ENCODE data around the gene PCSK1N.

PCSK1N gene

GRCh38 chrX:48798318-48798717 is 37.1 kb downstream of the PCSK1N start:
- TF ChIP-seq CTCF (IDR thresholded peaks at IDR 0.05; ENCODE audit: extremely low read depth, insufficient read depth, missing control alignments) = no peak
- DNase-seq (ENCODE audit: low spot score) = no peak
- in situ Hi-C loops (cut with MboI; ENCODE audit: low pct_unique_long_range_greater_than_20kb, low sequenced_read_pairs, unreplicated experiment) = no loop called here

GRCh38 chrX:48794911-48795515 is 40.4 kb downstream of the PCSK1N start:
- in situ Hi-C loops (cut with MboI; ENCODE audit: low pct_unique_long_range_greater_than_20kb, low sequenced_read_pairs, unreplicated experiment) = no loop called here
- no peak for DNase-seq (ENCODE audit: low spot score)
- TF ChIP-seq CTCF (IDR thresholded peaks at IDR 0.05; ENCODE audit: extremely low read depth, insufficient read depth, missing control alignments) = no peak

- in situ Hi-C loops (cut with MboI; ENCODE audit: low pct_unique_long_range_greater_than_20kb, low sequenced_read_pairs, unreplicated experiment) = no loop called here
- DNase-seq (ENCODE audit: low spot score) = no peak
- no peak for TF ChIP-seq CTCF (IDR thresholded peaks at IDR 0.05; ENCODE audit: extremely low read depth, insufficient read depth, missing control alignments)
Measured at GRCh38 chrX:48794340-48794910, 41.0 kb downstream of the PCSK1N start.

DNA sequence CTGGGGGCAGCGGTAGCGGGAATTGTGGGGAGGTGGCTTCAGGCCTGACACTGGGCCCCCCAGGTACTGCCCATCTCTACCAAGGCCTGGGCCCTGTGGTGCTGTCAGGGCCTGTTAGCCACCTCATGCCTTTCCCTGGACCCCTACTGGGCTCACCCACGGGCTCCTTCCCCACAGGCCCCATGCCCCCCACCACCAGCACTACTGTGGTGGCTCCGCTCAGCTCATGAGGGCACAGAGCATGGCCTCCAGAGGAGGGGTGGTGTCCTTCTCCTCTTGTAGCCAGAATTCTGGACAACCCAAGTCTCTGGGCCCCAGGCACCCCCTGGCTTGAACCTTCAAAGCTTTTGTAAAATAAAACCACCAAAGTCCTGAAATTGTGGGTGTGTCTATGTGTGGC is 41.5 kb downstream of the PCSK1N start:
- in situ Hi-C loops (cut with MboI; ENCODE audit: low pct_unique_long_range_greater_than_20kb, low sequenced_read_pairs, unreplicated experiment) = no loop called here
- TF ChIP-seq CTCF (IDR thresholded peaks at IDR 0.05; ENCODE audit: extremely low read depth, insufficient read depth, missing control alignments) = no peak
- DNase-seq (ENCODE audit: low spot score) = no peak

- in situ Hi-C loops (cut with MboI; ENCODE audit: low pct_unique_long_range_greater_than_20kb, low sequenced_read_pairs, unreplicated experiment) = no loop called here
- TF ChIP-seq CTCF (IDR thresholded peaks at IDR 0.05; ENCODE audit: extremely low read depth, insufficient read depth, missing control alignments) = no peak
- DNase-seq (ENCODE audit: low spot score) = no peak
Measured at GRCh38 chrX:48792219-48792618, 43.2 kb downstream of the PCSK1N start.

GRCh38 chrX:48791063-48791820 is 44.2 kb downstream of the PCSK1N start:
- TF ChIP-seq CTCF (IDR thresholded peaks at IDR 0.05; ENCODE audit: extremely low read depth, insufficient read depth, missing control alignments) = no peak
- DNase-seq (ENCODE audit: low spot score) = no peak
- in situ Hi-C loops (cut with MboI; ENCODE audit: low pct_unique_long_range_greater_than_20kb, low sequenced_read_pairs, unreplicated experiment) = no loop called here
